Spleen (tissue), 7 donors: ENCODE results near the gene SLC66A1.
A peak's percentile ranks its signal among the peaks of the same experiment; 100 is the strongest.

ENCODE experiments used
- POLR2AphosphoS5 ChIP-seq, 3 donors: sonication (generic); formaldehyde crosslinking; IDR thresholded peaks; one replicate each; pipeline ENCODE4 v1.5.1; 2017; ENCODE audit warnings: antibody characterized with exemption in 3 of 3
- TF ChIP-seq, protein P1 (sequence below), 11 experiments: fragments of 200-600 bp in 7 of 11; fragments of 450-650 bp in 4 of 11; sonication (generic) in 4 of 11; IDR thresholded peaks in 8 of 11; conservative IDR thresholded peaks in 3 of 11; 1 replicate in 7 of 11; 2 replicates in 4 of 11; pipeline versions ENCODE4 v1.4.0 to v1.8.0; 2016 to 2021; ENCODE audit warnings: antibody characterized with exemption in 11 of 11, inconsistent platforms in 4 of 11, mild to moderate bottlenecking in 1 of 11
- donor health status: DM: no; HTN: no; CAD: no; lungs with moderate emphysema.
- donor health status: DM: no; HTN: no; CAD: no.
- donor health status: DM: no; HTN: no; CAD: no.

GRCh38 chr1:19352839-19353238 is 40.7 kb downstream of the SLC66A1 start:
- TF ChIP-seq, protein P1, sequence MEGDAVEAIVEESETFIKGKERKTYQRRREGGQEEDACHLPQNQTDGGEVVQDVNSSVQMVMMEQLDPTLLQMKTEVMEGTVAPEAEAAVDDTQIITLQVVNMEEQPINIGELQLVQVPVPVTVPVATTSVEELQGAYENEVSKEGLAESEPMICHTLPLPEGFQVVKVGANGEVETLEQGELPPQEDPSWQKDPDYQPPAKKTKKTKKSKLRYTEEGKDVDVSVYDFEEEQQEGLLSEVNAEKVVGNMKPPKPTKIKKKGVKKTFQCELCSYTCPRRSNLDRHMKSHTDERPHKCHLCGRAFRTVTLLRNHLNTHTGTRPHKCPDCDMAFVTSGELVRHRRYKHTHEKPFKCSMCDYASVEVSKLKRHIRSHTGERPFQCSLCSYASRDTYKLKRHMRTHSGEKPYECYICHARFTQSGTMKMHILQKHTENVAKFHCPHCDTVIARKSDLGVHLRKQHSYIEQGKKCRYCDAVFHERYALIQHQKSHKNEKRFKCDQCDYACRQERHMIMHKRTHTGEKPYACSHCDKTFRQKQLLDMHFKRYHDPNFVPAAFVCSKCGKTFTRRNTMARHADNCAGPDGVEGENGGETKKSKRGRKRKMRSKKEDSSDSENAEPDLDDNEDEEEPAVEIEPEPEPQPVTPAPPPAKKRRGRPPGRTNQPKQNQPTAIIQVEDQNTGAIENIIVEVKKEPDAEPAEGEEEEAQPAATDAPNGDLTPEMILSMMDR (IDR thresholded peaks at IDR 0.05 in 8 of 11, conservative IDR thresholded peaks at IDR 0.05 in 3 of 11) = no peak
- peak in 2 of 3 donors; percentile 23 to 66 for TF ChIP-seq POLR2AphosphoS5 (IDR thresholded peaks at IDR 0.05)
